Frontal cortex (tissue), 4 donors: ENCODE measurements around the gene RASAL1. TPM values are rescaled to one million over a fixed set of nuclear protein-coding genes. Genes with fewer than 3 reads are reported as not detected.

ENCODE experiments used
- DNase-seq, 2 donors: peaks; one replicate each; pipeline ENCODE4 v3.0.0; 2012; ENCODE audit warnings: low spot score in 2 of 2
- FAIRE-seq: peaks from 2 replicates; lab custom pipeline; 2012; peaks lifted over from hg19 to GRCh38; lab: Jason Lieb, UNC
- total RNA-seq: library from RNA; depleted of rRNA; stranded (reverse); fragments of >200 nt; gene quantifications from one replicate; pipeline ENCODE4 v1.2.3, GENCODE V29; 2014
- donor health status: control.
- donor health status: control.
- donor health status: control.

The RASAL1 gene
- total RNA-seq, 1 donor from 2014 or later = 4.9 TPM

DNA sequence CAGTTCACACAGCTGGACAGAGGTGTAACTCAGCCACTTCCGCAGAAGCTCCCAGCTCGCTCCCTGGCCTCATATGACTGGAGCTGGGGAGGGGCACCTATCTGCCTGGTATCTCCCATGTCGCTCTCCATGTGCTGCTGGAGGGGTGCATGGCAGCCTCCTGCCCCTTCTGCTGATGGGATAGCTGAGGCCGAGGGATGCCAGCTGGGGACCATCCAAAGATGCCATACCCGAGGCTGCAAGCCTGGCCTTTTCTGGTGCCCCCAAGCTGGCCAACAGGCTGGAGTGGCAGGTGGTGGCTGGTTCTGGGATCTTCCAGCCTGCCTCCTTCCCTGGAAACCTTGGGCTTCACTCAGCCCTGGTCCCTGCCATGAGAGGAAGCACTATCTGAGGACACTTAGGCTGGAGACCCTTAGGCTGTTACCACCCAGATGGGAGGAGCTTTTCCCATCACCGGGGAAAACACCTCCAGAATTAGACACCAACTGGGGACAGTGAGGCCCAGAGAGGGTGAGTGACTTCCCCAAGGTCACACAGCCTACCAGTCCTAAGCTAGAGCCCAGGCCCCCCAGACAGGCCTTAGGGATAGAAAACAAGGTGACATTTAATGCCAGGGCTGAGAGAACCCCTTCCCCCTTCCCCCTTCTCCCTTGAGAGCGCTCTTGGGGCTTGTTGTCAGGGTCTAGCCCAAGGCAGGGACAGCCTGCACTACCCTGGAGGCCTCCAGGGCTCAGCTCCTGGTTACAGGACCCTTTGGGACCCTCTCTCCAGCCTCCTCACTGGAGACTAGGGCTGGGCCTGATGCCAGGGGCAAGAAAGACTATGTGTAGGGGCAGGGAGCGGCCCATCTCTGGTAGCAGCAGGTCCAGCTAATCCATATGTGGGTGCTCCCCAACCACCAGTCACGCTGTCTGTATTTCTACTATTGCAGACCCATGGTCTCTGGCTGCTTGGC, 71.9 kb downstream of the RASAL1 start:
- no peak for FAIRE-seq
- no peak for DNase-seq

DNA sequence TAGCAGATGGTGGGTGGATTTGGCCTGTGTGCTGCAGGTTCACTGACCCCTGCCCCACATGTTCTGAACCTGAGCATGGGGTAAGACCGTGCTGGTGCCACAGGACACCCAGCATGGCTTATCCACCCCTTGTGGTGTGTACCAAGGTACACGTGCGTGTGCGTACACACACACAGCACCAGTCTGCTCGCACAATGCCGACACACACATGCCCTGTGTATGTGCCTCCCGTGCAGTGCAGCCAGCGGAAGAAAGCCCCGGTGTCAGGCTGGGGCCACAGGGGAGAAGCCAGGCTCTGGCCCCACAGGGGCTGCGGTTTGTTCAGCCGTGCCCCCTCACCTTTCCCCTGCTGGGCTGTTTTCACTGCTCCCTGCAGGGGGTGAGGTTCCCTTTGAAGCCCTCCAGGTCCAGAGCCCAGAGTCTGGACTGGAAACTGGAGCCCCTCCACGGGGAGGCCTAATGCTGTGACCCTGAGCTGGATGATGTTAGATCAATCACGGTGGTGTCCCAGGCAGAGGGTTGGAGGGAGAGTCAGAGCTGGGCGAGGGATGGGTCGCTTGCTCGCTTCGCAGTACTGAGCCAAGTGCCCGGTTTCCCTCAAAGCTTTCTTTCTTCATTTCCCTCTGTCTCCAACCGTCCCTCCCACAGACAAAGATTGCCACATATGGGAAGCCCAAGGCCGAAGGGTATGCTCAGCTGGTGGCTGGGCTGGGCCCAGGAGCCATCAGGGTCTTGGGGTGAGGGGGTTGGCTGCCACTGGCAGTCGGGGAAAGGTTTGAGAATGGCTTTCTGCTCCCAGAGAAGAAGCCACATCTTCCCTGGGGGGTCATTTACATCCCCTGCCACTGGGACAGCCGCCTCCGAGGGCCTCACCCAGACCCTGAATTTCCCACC, 72.8 kb downstream of the RASAL1 start:
- no peak for FAIRE-seq
- DNase-seq = no peak

DNA sequence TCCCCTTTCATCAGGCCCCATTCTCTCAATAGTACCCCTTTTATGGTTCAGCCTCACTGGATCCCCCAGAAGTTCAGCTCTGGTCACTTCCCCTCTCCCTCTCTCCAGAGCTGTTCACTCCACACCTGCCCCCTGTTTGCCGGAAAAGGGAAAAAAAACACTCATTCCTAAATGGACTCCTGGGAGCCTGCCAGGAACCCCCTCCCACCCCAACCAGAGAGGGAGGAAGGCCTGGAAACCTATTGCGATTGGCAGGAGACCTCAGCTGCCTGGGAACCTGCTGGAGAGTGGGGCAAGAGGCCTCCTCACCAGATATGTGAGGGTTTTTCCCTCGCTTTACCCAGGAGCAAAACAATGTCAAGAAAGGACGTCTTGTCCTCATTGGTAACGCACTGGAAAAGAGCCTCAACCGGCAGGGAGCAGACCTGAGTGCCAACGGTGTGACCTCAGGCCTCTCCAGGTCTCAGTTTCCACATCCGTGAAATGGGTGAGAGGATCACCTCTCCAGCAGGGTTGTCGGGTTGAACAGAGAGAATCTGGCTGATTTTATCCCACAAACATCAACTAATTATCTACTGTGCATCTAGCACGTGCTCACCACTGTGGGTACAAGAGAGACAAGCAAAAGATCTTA, 74.4 kb downstream of the RASAL1 start:
- FAIRE-seq = no peak
- DNase-seq = no peak

DNA sequence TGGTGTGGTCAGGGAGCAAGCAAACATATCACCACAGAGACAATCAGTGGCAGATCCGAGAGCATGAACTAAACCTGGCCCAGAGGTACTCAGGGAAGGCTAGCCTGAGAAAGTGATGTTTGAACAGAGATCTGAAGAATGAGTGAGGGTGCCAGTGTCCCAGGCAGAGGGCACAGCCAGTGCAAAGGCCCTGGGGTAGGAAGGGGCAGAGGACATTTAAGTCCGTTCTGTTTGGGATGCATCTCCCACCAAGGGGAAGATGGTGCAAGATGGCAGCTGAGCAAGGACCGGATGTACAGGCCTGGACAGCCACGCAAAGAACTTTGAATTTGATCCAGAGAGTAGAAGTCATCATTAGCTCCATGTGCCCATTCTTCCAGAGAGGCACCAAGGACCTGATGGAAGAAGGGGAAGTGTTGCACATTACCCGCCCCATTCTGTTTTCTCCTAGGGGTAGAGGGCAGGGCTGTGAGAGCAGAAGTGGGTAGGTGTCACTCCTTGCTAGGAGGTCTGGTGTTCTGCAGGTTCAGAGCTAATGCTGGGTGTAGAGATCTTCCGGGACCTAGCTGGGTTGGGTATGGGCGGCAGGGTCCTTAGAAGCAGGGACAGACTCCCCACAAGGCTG, 75.1 kb downstream of the RASAL1 start:
- no peak for FAIRE-seq
- peak in 1 of 2 donors; percentile 8 for DNase-seq

DNA sequence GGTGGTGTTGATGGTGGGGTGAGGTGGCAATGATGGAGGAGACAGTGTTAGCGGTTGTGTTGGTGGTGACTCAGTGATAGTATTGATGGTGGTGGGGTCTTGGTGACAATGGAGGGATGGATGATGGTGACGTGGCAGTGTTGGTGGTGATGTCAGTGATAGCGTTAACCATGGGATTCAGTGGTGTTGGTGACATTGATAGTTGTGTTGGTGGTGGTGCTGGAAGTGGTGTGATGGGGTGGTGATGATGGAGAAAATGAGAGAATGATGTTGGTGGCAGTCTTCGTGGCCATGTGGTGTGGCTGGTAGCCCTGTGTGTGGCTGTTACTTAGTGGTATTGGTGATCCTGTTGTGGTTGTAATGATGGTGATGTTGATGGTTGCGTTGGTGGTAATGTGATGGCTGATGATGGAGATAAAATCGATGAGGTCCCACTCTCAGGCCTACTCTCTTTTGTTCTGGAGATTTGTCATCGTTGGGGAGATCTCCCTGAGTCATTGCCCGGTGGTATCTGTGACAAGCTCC, 76.4 kb downstream of the RASAL1 start:
- DNase-seq (peak in 1 of 2 donors; percentile 10), FAIRE-seq (no peak)

DNA sequence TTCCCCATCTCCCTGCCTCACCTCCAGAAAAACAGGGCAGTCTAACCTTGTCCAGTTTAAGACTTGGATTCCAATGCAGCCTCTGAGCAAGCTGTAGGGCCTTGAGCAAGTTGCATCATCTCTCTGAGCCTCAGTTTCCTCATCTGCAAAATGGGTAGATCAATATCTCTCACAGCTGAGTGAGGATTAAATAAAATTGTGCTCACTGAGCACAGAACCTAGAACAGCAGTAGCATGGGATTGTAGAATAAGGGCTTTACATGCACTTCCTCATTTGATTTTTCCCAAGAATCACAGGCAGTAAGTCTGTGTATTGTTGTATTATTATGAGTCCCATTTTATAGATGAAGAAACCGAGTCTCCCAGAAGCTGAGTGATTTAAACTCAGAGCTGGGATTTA, 77.0 kb downstream of the RASAL1 start:
- FAIRE-seq = no peak

DNA sequence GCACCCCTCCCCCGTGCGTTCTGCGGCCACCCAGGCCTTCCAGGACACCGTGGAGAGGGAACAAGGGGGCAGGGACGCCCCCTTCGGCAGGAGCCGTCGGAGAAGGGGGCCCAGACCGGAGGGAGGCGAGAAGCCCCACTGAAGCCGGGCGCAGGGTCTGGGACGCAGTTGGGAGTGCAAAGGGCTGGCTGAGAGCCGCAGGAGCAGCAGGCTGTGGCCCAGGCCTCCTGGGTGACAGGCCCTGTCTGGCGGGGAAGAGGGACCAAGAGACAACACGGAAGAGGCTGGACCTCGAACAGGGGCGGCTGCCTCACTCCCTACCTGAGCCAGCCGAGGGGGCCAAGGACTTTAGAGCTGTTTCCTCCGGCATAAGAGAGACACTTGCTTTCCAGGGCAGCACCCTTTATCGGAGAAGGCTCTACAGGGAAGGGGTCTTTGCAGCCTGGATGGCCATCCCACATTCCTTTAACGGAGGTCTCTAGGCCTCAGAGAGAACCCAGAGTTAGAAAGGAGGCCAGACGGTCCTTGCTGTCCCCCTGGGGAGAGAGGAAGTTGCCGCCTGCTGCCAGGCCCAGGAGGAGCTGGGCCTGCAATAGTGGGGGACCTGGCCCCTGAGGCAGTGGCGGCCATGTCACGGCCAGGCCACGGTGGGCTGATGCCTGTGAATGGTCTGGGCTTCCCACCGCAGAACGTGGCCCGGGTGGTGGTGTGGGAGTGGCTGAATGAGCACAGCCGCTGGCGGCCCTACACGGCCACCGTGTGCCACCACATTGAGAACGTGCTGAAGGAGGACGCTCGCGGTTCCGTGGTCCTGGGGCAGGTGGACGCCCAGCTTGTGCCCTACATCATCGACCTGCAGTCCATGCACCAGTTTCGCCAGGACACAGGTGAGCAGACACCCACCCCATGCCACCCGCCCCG, 77.7 kb downstream of the RASAL1 start:
- FAIRE-seq (no peak), DNase-seq (peak in 1 of 2 donors; percentile 33)

More for the DNA sequence above, 77.0 kb downstream of the RASAL1 start:
- peak in 1 of 2 donors; percentile 7 for DNase-seq

DNA sequence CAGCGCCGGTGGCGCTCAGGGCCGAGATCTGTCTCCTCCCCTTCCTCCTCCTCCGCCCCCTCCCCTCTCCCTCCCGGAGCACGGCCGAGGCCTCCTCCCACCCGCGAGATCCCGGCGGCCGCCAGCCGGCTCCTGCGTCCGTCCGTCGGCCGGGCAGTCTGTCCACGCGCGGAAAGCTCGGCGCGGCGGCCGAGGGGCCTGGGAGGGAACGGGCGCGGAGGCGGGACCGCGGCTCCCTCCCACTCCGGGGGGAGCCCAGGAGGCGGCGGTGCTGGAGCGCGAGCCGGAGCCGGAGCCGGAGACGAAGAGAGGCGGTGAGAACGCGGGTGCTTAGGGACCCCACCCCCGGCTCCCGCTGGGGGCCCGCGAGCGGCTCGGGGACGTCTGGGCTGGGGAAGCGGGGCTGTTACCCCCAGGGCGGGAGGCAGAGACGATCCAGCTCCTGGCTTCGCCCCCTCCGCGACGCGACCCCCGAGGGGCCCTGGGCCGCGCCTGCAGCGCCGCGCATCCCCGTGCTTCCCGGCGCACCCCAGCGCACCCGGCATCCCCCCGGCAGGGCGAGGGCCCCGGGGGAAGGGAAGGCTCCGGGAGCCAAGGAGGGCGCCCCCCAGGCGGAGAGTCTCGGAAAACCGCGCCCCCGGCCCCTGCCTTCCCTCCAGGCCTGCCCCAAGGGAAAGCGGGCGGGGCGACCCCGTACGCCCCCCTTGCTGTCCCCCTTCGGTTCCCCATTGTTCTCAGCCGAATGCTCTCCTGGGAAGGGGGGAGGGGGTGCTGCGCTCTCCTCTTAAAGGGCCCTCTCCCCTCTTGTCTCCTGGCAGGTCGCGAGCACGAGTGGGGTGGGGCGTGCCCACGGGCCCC, 78.7 kb downstream of the RASAL1 start, which contains the start of gene DTX1:
Gene DTX1, plus strand, starts transcription at position 100 of the 858 bp plus-strand sequence. CDS start 1,463 bp downstream, outside the sequence.
- DNase-seq = peak; percentile 56 to 70
- no peak for FAIRE-seq

DNA sequence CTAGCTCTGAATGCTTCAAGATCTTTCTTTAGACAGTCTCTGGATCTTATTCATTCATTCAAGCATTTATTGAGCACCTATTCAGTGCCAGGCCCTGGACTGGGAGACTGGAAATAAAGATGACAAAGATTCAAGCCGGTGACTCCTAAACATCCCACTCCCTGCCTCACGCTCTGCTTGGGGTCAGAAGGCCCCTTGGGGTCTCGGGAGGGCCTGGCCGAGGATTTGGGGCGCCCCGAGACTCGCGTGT, 79.3 kb downstream of the RASAL1 start:
- DNase-seq (no peak), FAIRE-seq (no peak)

DNA sequence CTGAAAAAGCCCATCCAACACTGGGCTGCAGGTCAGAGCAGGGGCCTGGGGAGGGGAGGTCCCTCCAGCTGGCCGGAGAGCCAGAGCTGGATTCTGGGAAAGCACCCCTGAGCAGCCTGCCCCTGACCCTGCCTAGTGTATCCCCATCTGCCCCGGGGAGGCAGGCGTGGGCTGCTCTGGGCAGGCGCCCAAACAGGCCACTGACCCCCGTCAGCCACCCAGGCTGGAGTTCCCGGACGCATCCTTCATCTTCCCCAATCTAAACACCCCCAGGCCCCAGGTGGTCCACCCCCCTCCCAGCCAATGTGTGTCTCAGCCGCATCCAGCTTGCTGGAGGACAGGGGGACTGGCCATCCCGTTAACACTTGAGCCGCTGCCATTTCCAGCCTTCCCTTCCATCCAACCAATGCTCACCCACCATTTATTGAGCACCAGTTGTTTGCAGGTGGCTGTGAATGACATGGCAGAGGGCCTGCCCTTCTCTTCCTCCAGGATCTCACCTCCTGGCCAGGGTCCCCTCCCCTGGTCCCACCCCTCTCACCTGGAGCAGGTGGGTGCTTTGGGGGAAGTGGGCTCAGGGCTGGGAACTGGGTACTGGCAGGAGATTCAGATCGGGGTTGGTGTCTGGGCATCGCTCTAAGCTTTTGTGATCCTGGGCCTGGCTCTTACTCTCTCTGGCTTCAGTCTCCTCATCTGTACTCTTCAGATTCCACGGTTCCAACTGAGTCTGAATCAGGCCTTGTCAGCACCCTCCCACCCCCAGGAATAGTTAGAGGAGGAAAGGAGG, 79.8 kb downstream of the RASAL1 start:
- no peak for FAIRE-seq
- DNase-seq = peak in 1 of 2 donors; percentile 16

DNA sequence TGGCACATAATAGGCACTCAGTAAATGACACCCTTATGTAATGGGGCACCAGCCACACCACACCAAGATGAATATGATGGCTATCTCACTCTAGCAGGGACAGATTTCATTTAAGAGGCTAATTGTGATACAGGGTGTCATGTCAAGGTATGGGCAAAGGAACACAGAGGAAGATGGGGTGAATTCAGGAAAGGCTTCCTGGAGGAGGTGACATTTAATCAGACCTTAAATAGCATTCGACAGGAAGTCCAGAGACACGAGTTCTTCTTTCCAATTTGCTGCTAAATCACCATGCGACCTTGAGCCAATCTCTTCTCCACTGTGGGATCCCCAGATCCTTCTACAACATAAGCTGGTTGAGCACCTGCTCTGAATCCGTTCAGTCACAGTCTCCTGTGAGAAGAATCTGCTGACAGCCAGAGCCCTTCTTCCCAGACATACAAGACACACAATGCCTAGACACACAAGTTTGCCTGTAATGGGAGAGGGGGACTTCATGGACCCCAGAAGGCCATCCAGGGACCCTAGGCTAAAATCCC, 80.5 kb downstream of the RASAL1 start:
- peak in 1 of 2 donors; percentile 22 for DNase-seq
- no peak for FAIRE-seq

DNA sequence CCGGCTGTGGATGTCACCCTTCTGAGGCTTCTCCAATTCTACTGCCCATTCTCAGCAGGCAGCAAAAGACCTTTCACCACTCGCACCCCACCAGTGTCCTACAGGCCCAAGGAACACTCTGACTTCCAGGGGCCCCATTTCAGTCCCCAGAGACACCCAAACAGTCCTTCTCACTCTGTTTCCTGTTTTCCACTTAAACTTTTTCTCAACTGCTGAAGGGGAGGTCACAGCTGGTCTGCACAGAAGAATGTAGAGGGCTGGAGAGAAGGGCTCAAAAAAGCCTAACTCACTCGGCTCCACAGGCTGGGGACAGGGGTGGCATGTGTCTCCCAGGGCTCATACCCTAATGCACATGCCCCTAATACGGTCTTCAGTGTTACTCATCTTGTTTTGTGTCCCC, 83.2 kb downstream of the RASAL1 start:
- FAIRE-seq = no peak

DNA sequence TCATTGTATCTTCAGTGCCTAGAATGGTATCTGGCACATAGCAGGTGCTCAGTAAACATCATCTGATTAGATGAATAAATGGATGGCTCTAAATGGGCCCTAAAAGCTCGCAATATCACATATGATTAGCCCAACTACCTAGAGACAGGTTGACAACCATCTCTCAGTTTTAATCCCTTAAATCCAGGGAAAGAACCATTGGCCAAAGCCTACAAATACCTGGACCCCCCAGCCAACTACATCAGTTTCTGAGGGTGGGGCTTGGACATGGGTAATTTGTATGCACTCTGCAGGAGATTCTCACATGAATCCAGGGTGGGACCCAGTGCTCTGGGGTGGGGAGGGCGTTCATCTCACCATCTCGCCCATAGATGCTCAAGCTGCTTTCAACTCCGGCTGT, 83.8 kb downstream of the RASAL1 start:
- DNase-seq = no peak
- no peak for FAIRE-seq

More for the DNA sequence above, 83.2 kb downstream of the RASAL1 start:
- DNase-seq = no peak

DNA sequence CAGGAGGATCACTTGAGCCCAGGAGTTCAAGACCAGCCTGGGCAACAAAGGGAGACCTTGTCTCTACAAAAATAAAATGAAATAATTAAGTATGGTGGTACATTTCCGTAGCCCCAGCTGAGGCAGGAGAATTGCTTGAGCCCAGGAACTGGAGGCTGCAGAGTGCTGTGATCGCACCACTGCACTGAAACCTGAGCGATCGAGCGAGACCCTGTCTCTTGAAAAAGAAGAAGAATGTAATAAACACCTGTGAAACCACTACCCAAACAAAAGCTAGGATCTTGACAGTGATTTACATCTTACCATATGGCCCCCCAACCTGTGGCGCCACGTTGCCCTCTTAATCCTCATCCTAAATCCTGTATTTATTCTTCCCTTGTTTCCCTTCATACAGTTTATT, 84.8 kb downstream of the RASAL1 start:
- DNase-seq (no peak), FAIRE-seq (no peak)

DNA sequence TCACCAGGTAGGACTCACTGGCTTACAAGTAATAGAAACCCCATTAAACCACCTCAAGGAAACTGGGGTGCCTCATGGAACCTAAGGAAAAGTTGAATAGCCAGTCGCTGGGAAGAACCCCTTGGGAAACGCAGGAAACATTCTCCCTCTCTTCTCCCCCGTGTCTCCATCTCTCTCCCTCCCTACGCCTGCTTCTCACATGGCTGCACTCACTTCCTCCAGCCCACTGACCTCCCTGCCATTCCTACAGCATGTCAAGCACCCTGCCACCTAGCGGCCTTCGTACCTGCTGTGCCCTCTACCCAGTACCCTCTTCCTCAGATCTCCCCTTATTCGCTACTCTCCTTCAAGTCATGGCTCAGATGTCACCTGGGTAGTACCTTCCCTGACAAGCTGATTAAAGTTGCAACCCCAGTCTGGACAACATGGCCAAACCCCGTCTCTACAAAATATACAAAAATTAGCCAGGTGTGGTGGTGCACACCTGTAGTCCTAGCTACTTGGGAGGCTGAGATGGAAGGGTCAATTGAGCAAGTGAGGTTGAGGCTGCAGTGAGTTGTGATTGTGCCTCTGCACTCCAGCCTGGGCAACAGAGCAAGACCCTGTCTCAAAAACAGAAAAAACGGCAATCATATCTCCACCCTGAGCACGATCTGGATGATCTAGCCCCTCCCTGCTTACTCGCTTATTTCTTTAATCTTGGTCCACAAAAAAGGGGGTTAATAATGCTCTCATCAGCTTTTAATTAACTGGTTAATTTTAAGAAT, 85.4 kb downstream of the RASAL1 start:
- FAIRE-seq (no peak), DNase-seq (peak in 1 of 2 donors; percentile 5)
